GM19351 (cell line): Measurements from ENCODE around the gene MAP2.
A peak's percentile ranks its signal among the peaks of the same experiment; 100 is the strongest.
"Not testable (repeated sequence)": the region's sequence is repeated elsewhere in the genome, so short reads cannot be mapped to it uniquely, and the experiment has no call there.

ENCODE experiments used
- ATAC-seq: cut with Tn5 transposase; IDR thresholded peaks from one replicate; pipeline ENCODE4 v1.9.1; 2021; ENCODE audit warnings: mild to moderate bottlenecking, moderate library complexity; ENCODE audit not compliant: unreplicated experiment

Gene MAP2

GRCh38 chr2:209584472-209584871, 160.6 kb downstream of the MAP2 start:
- ATAC-seq: no peak

- no peak for ATAC-seq
Measured at GRCh38 chr2:209584915-209585314, 161.1 kb downstream of the MAP2 start.

GRCh38 chr2:209591021-209591420, 167.2 kb downstream of the MAP2 start:
- no peak for ATAC-seq

- no peak for ATAC-seq
Measured at GRCh38 chr2:209592106-209592505, 168.3 kb downstream of the MAP2 start.

GRCh38 chr2:209593930-209594329, 170.1 kb downstream of the MAP2 start:
- no peak for ATAC-seq

GRCh38 chr2:209596262-209596661, 172.4 kb downstream of the MAP2 start:
- ATAC-seq: no peak

- not testable (repeated sequence) for ATAC-seq
Measured at GRCh38 chr2:209598227-209598626, 174.4 kb downstream of the MAP2 start.

GRCh38 chr2:209600341-209601171, 176.7 kb downstream of the MAP2 start:
- no peak for ATAC-seq

GRCh38 chr2:209601497-209601896, 177.7 kb downstream of the MAP2 start:
- no peak for ATAC-seq

- ATAC-seq: no peak
Measured at GRCh38 chr2:209602259-209602658, 178.4 kb downstream of the MAP2 start.

- ATAC-seq: no peak
Measured at GRCh38 chr2:209609531-209609930, 185.7 kb downstream of the MAP2 start.

GRCh38 chr2:209610631-209611030, 186.8 kb downstream of the MAP2 start:
- no peak for ATAC-seq

- ATAC-seq: no peak
Measured at GRCh38 chr2:209613649-209614305, 189.9 kb downstream of the MAP2 start.

GRCh38 chr2:209614690-209615369, 191.0 kb downstream of the MAP2 start:
- ATAC-seq: no peak

GRCh38 chr2:209619782-209620181, 195.9 kb downstream of the MAP2 start:
- ATAC-seq: peak; percentile 89

GRCh38 chr2:209624192-209624938, 200.5 kb downstream of the MAP2 start:
- ATAC-seq: no peak

GRCh38 chr2:209629597-209629996, 205.8 kb downstream of the MAP2 start:
- no peak for ATAC-seq

- ATAC-seq: no peak
Measured at GRCh38 chr2:209633911-209634310, 210.1 kb downstream of the MAP2 start.

GRCh38 chr2:209636076-209636475, 212.2 kb downstream of the MAP2 start:
- no peak for ATAC-seq

- no peak for ATAC-seq
Measured at GRCh38 chr2:209637293-209637692, 213.4 kb downstream of the MAP2 start.

- no peak for ATAC-seq
Measured at GRCh38 chr2:209638346-209638745, 214.5 kb downstream of the MAP2 start.
